ENCODE measurements around the gene UACA.

DNA sequence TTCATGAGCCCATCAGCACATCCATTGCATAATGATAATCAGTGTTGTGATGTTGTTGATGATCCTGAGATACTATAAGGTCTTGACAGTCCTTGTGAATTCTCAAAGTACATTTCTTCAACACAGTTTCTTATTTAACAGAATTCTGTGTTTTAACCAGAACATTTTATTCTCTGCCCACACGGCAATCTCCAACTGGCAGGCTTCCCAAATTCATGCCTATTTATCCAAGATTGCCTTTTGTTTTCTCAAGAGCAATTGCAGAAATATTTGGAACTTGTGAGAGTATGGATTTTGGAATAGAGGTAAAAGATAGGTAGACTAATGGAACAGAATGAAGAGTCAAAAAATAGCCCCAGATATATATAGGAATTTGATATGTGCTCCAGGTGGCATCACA, 116.0 kb downstream of the UACA start:
- TF ChIP-seq EZH2phosphoT487 (IDR thresholded peaks at IDR 0.05; ENCODE audit: insufficient read depth, low read depth) (no peak), EZH2 (IDR thresholded peaks at IDR 0.05; ENCODE audit: insufficient read depth, poor library complexity, severe bottlenecking) (no peak)

Data from GM23248 (cell line).